Panc1 (cell line): ENCODE measurements around the gene STAMBP. TPM values are rescaled to one million over a fixed set of nuclear protein-coding genes. Genes with fewer than 3 reads are reported as not detected.

Source experiments
- ATAC-seq: fragments of 200-7000 bp; cut with Tn5 transposase; 2 replicates; pipeline ENCODE4 v1.9.1; 2020; ENCODE audit warnings: mild to moderate bottlenecking, moderate library complexity
- BruUV-seq: library from RNA; stranded (reverse); fragments of 400-500 nt; replicated peaks from 2 replicates; lab custom pipeline; 2021; lab: Mats Ljungman, UMichigan
- CTCF ChIA-PET: fragments of 300-600 bp; sonication (Branson Sonifier 250); formaldehyde crosslinking; loops from one replicate; lab custom pipeline; 2022; ENCODE audit warnings: antibody characterized with exemption; lab: Charles Lee
- POLR2A ChIA-PET: fragments of 300-600 bp; sonication (Branson Sonifier 250); formaldehyde crosslinking; loops from one replicate; lab custom pipeline; 2022; ENCODE audit warnings: antibody characterized with exemption; lab: Charles Lee
- DNase-seq: peaks from one replicate; pipeline ENCODE4 v3.0.0-alpha.2; 2010; ENCODE audit warnings: low read depth, low spot score
- H3K27ac ChIP-seq: 2 replicates; pipeline ENCODE4 v1.5.1; 2011; ENCODE audit warnings: mild to moderate bottlenecking, low read length, inconsistent platforms
- H3K27me3 ChIP-seq: fragments of 200-500 bp; sonication (Bioruptor generic); 2 replicates; pipeline ENCODE4 v1.6.0; 2014; ENCODE audit warnings: low read length, inconsistent platforms; ENCODE audit not compliant: control insufficient read depth, insufficient read depth
- H3K36me3 ChIP-seq: fragments of 200-500 bp; sonication (Bioruptor generic); 2 replicates; pipeline ENCODE4 v1.5.1; 2014; ENCODE audit warnings: inconsistent platforms, mild to moderate bottlenecking, low read length, moderate library complexity; ENCODE audit not compliant: control insufficient read depth, insufficient read depth
- H3K4me1 ChIP-seq: 2 replicates; pipeline ENCODE4 v1.5.1; 2011; ENCODE audit warnings: inconsistent platforms, mild to moderate bottlenecking, low read length, moderate library complexity; ENCODE audit not compliant: control insufficient read depth, insufficient read depth
- H3K4me3 ChIP-seq, 2 experiments: 2 replicates each; pipeline ENCODE4 v1.5.1; 2011 to 2012; ENCODE audit warnings: low read depth in 2 of 2, low read length in 2 of 2, mild to moderate bottlenecking in 2 of 2, inconsistent platforms in 1 of 2, moderate library complexity in 1 of 2
- H3K9me3 ChIP-seq: fragments of 200-500 bp; sonication (Bioruptor generic); 2 replicates; pipeline ENCODE4 v1.5.1; 2014; ENCODE audit warnings: low read depth, mild to moderate bottlenecking, inconsistent platforms, low read length, moderate library complexity; ENCODE audit not compliant: control insufficient read depth, insufficient read depth
- POLR2AphosphoS5 ChIP-seq: IDR thresholded peaks from 2 replicates; pipeline ENCODE4 v1.6.1; 2012; ENCODE audit warnings: mild to moderate bottlenecking, low read depth, low read length, moderate library complexity
- SIN3A ChIP-seq: IDR thresholded peaks from 2 replicates; pipeline ENCODE4 v1.6.1; 2012; ENCODE audit warnings: low read depth, mild to moderate bottlenecking, low read length, moderate library complexity, borderline replicate concordance; ENCODE audit not compliant: insufficient read depth
- TCF7L2 ChIP-seq: IDR thresholded peaks from 2 replicates; pipeline ENCODE4 v1.6.1; 2011; ENCODE audit warnings: mild to moderate bottlenecking, low read depth, low read length, inconsistent platforms
- in situ Hi-C: cut with HindIII; loops from 2 replicates; pipeline ENCODE4 v1.10.0; 2016; ENCODE audit warnings: low sequenced_read_pairs, low pct_unique_long_range_greater_than_20kb
- intact Hi-C: fragments of 100-400 bp; cut with micrococcal nuclease; formaldehyde crosslinking; loops from one replicate; pipeline ENCODE4 v1.10.0; 2022; ENCODE audit not compliant: unreplicated experiment
- total RNA-seq: library from RNA; stranded (reverse); gene quantifications from one replicate; pipeline ENCODE4 v1.2.1, GENCODE V29; 2021; ENCODE audit not compliant: unreplicated experiment
- TF ChIP-seq, protein P1 (sequence below): fragments of 450-650 bp; IDR thresholded peaks from 2 replicates; pipeline ENCODE4 v1.5.1; 2017; ENCODE audit warnings: mild to moderate bottlenecking
- TF ChIP-seq, protein P2 (sequence below), 2 experiments: IDR thresholded peaks; 2 replicates each; pipeline ENCODE4 v1.6.1; 2011 to 2012; ENCODE audit warnings: low read depth in 2 of 2, control low read depth in 1 of 2, low read length in 1 of 2, mild to moderate bottlenecking in 1 of 2, moderate library complexity in 1 of 2; ENCODE audit not compliant: insufficient read depth in 1 of 2

The STAMBP gene
- total RNA-seq, 1 experiment from 2014 or later = 49.0 TPM

DNA sequence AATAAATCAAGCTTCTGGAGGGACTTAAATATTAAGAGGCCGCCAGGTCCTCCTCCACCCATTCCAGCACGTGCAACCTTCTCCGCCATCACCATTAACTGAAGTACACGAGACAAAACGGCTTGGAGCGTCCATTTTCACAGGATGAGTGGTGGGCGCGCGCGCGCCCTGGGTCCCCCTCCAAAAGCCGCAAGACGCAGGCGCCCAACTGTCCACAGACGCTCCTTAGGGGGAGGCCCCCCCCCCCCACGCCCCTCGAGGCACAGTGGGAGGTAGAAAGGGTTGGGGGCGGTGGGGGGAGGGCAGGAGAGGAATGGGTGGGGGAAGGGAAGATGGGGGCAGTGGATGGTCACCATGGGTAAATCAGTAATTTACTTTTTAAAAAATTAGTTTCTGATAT lies 10.5 kb upstream of the STAMBP start:
- Histone ChIP-seq H3K4me1 (no peaks in the 10 kb centered on the region), H3K4me3 (no peak overlapping the region), H3K9me3 (no peaks in the 10 kb centered on the region), H3K36me3 (no peaks in the 10 kb centered on the region), H3K27ac (no peak overlapping the region), H3K27me3 (no peaks in the 10 kb centered on the region)
- intact Hi-C loops = no loop called here
- TF ChIP-seq TCF7L2 (no peak), POLR2AphosphoS5 (no peak), SIN3A (no peak)
- TF ChIP-seq, protein P1, sequence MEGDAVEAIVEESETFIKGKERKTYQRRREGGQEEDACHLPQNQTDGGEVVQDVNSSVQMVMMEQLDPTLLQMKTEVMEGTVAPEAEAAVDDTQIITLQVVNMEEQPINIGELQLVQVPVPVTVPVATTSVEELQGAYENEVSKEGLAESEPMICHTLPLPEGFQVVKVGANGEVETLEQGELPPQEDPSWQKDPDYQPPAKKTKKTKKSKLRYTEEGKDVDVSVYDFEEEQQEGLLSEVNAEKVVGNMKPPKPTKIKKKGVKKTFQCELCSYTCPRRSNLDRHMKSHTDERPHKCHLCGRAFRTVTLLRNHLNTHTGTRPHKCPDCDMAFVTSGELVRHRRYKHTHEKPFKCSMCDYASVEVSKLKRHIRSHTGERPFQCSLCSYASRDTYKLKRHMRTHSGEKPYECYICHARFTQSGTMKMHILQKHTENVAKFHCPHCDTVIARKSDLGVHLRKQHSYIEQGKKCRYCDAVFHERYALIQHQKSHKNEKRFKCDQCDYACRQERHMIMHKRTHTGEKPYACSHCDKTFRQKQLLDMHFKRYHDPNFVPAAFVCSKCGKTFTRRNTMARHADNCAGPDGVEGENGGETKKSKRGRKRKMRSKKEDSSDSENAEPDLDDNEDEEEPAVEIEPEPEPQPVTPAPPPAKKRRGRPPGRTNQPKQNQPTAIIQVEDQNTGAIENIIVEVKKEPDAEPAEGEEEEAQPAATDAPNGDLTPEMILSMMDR = no peak
- TF ChIP-seq, protein P2, sequence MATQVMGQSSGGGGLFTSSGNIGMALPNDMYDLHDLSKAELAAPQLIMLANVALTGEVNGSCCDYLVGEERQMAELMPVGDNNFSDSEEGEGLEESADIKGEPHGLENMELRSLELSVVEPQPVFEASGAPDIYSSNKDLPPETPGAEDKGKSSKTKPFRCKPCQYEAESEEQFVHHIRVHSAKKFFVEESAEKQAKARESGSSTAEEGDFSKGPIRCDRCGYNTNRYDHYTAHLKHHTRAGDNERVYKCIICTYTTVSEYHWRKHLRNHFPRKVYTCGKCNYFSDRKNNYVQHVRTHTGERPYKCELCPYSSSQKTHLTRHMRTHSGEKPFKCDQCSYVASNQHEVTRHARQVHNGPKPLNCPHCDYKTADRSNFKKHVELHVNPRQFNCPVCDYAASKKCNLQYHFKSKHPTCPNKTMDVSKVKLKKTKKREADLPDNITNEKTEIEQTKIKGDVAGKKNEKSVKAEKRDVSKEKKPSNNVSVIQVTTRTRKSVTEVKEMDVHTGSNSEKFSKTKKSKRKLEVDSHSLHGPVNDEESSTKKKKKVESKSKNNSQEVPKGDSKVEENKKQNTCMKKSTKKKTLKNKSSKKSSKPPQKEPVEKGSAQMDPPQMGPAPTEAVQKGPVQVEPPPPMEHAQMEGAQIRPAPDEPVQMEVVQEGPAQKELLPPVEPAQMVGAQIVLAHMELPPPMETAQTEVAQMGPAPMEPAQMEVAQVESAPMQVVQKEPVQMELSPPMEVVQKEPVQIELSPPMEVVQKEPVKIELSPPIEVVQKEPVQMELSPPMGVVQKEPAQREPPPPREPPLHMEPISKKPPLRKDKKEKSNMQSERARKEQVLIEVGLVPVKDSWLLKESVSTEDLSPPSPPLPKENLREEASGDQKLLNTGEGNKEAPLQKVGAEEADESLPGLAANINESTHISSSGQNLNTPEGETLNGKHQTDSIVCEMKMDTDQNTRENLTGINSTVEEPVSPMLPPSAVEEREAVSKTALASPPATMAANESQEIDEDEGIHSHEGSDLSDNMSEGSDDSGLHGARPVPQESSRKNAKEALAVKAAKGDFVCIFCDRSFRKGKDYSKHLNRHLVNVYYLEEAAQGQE (IDR thresholded peaks at IDR 0.05; ENCODE audit: insufficient read depth in 1 of 2, low read depth in 2 of 2, low read length in 1 of 2) = no peak
- CTCF ChIA-PET = no interaction called here
- BruUV-seq = no TSS peak
- ATAC-seq (no peak), DNase-seq (no peak)
- in situ Hi-C loops = no loop called here
- POLR2A ChIA-PET = no interaction called here

DNA sequence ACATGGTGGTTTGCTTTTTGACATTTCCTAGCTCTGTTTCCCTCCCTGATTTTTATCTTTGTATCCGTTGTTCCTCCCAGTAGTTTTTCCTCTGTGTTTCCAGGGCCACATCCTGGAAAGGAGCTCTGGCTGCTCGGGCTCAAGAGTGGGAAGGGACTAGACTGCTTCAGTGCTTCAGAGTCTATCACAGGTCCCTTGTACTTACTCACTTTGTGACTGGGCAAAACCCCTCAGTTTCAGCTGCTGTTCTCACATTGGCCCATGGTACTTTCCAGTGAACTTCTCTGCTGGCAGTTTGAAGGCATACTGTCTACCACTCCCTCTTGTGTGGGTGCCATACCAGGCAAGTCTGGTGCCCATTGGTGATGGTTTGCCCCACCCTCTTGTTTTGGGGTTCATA lies 7.5 kb upstream of the STAMBP start:
- H3K4me3 ChIP-seq = no peak overlapping the region
- ChIA-PET CTCF (interaction anchor here (0.6 to 1.1 kb wide), 2 partner anchors 130 to 306 kb away, joined by 4 read pairs; no protein-coding TSS in a partner anchor), POLR2A (no interaction called here)
- intact Hi-C loops = no loop called here
- TF ChIP-seq, protein P1 = no peak
- TF ChIP-seq POLR2AphosphoS5 (no peak), TCF7L2 (no peak), SIN3A (no peak)
- TF ChIP-seq, protein P2 (IDR thresholded peaks at IDR 0.05; ENCODE audit: insufficient read depth in 1 of 2, low read depth in 2 of 2, low read length in 1 of 2) = no peak
- no peak overlapping the region for H3K27ac ChIP-seq
- no peaks in the 10 kb centered on the region for H3K36me3 ChIP-seq
- in situ Hi-C loops = no loop called here
- no TSS peak for BruUV-seq
- H3K27me3 ChIP-seq = no peaks in the 10 kb centered on the region
- DNase-seq (no peak), ATAC-seq (no peak)
- H3K4me1 ChIP-seq = no peaks in the 10 kb centered on the region
- H3K9me3 ChIP-seq = no peaks in the 10 kb centered on the region
